Ishikawa (cell line): Measurements from ENCODE around the gene DENND5B.

Experiments used
- CEBPB ChIP-seq: IDR thresholded peaks from 2 replicates; pipeline ENCODE4 v1.6.1; 2012
- CREB1 ChIP-seq: IDR thresholded peaks from 2 replicates; pipeline ENCODE4 v1.6.1; 2012; ENCODE audit warnings: low read depth
- EGR1 ChIP-seq: IDR thresholded peaks from 2 replicates; pipeline ENCODE4 v1.6.1; 2012
- EP300 ChIP-seq: IDR thresholded peaks from 2 replicates; pipeline ENCODE4 v1.6.1; 2012; ENCODE audit warnings: borderline replicate concordance
- MAX ChIP-seq: IDR thresholded peaks from 2 replicates; pipeline ENCODE4 v1.6.1; 2012
- NFIC ChIP-seq: IDR thresholded peaks from 2 replicates; pipeline ENCODE4 v1.6.1; 2012
- RAD21 ChIP-seq: IDR thresholded peaks from 2 replicates; pipeline ENCODE4 v1.6.1; 2012; ENCODE audit warnings: low read depth
- REST ChIP-seq: IDR thresholded peaks from 2 replicates; pipeline ENCODE4 v1.6.1; 2012; ENCODE audit warnings: low read depth, mild to moderate bottlenecking
- TAF1 ChIP-seq: IDR thresholded peaks from 2 replicates; pipeline ENCODE4 v1.6.1; 2012; ENCODE audit warnings: low read depth, mild to moderate bottlenecking
- USF1 ChIP-seq: IDR thresholded peaks from 2 replicates; pipeline ENCODE4 v1.6.1; 2012
- YY1 ChIP-seq: IDR thresholded peaks from 2 replicates; pipeline ENCODE4 v1.6.1; 2012; ENCODE audit warnings: low read depth
- ZBTB7A ChIP-seq: IDR thresholded peaks from 2 replicates; pipeline ENCODE4 v1.6.1; 2012; ENCODE audit warnings: low read depth

- TF ChIP-seq YY1 (no peak), CEBPB (no peak), ZBTB7A (no peak), MAX (no peak), EP300 (no peak), RAD21 (no peak), CREB1 (no peak), USF1 (no peak), REST (no peak), TAF1 (no peak), EGR1 (no peak), NFIC (no peak)
These were observed 1.4 kb downstream of the DENND5B start for GRCh38 chr12:31589598-31589903.
